ENCODE data around the gene MBNL1. TPM values are rescaled to one million over a fixed set of nuclear protein-coding genes. Genes with fewer than 3 reads are reported as not detected.
A peak's percentile ranks its signal among the peaks of the same experiment; 100 is the strongest.

The MBNL1 gene
- total RNA-seq, 6 experiments from 2014 or later: 49.9 to 89.6 (median 63.2) TPM

DNA sequence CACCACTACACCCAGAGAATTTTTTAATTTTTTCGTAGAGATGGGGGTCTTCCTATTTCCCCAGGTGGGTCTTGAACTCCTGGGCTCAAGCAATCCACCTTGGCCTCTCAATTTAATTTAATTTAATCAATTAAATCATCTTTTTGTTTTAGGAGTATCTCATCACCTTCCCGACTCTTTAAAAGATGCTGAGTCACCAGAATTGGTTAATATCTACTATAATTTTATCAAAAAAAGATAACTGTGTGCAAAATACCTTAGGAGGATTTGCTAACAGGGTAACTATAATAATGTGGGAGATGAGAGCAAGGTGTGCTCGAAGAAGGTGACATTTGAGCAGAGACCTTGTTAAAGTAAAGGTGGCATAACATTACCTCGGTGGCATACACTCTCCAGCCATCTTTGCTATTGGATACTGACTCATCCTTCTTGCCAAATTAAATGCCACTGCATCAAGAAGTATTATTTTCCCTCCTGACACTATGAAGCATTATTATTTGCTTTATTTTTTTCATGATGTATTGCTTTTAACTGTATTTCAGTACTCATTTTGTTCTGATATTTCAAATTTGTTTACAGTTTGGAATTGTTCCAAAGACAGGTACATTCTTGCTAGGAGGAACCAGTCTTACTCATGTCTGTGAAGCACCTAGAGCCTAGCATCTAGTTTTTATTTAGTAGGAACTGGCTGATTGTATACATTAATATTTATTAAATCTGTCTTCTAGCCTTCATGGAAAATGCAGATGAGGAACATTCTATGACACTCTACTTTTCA lies 200.7 kb downstream of the MBNL1 start:
- Histone ChIP-seq H3K9me3 (no peaks in the 10 kb centered on the region), H3K4me1 (no peaks in the 10 kb centered on the region), H3K36me3 (no peaks in the 10 kb centered on the region), H3K27me3 (no peaks in the 10 kb centered on the region), H3K27ac (no peak overlapping the region), H3K4me3 (no peak overlapping the region)
- 76% methylated on average over 4 of the region's 4 CpGs for WGBS (ENCODE audit: insufficient coverage, low coverage, low lambda C conversion rate, missing lambda C conversion rate)
- TF ChIP-seq POLR2A (IDR thresholded peaks at IDR 0.05): no peak
- no peak for ATAC-seq
- no peak for DNase-seq
- intact Hi-C loops (cut with DNase I): no loop called here

GRCh38 chr3:152470095-152470494 lies 201.4 kb downstream of the MBNL1 start:
- no peak for DNase-seq
- TF ChIP-seq CTCF (IDR thresholded peaks at IDR 0.05): no peak
- no peak for TF ChIP-seq POLR2A (IDR thresholded peaks at IDR 0.05)
- no peak for ATAC-seq
- Histone ChIP-seq H3K4me3 (no peak overlapping the region), H3K4me1 (no peaks in the 10 kb centered on the region), H3K27me3 (no peaks in the 10 kb centered on the region), H3K9me3 (no peaks in the 10 kb centered on the region), H3K27ac (no peak overlapping the region), H3K36me3 (no peaks in the 10 kb centered on the region)
- 90% methylated on average over 4 of the region's 4 CpGs for WGBS (ENCODE audit: insufficient coverage, low coverage, low lambda C conversion rate, missing lambda C conversion rate)
- intact Hi-C loops (cut with DNase I): no loop called here

GRCh38 chr3:152470893-152471292 lies 202.2 kb downstream of the MBNL1 start:
- TF ChIP-seq CTCF (IDR thresholded peaks at IDR 0.05): no peak
- TF ChIP-seq POLR2A (IDR thresholded peaks at IDR 0.05): no peak
- no peaks in the 10 kb centered on the region for H3K4me1 ChIP-seq
- H3K27me3 ChIP-seq: no peaks in the 10 kb centered on the region
- H3K4me3 ChIP-seq: no peak overlapping the region
- no peaks in the 10 kb centered on the region for H3K36me3 ChIP-seq
- H3K27ac ChIP-seq: no peak overlapping the region
- 60% methylated on average over 1 of the region's 1 CpG for WGBS (ENCODE audit: insufficient coverage, low coverage, low lambda C conversion rate, missing lambda C conversion rate)
- intact Hi-C loops (cut with DNase I): no loop called here
- DNase-seq (no peak), ATAC-seq (no peak)
- no peaks in the 10 kb centered on the region for H3K9me3 ChIP-seq

GRCh38 chr3:152471814-152472671 lies 203.3 kb downstream of the MBNL1 start:
- WGBS (ENCODE audit: insufficient coverage, low coverage, low lambda C conversion rate, missing lambda C conversion rate): 7% methylated on average over 15 of the region's 15 CpGs

More at GRCh38 chr3:152471814-152472671, 203.3 kb downstream of the MBNL1 start:
- ATAC-seq (peak; percentile 93 to 95 (median 94)), DNase-seq (peak in 2 of 3 donors; percentile 34 to 65)
- no peaks in the 10 kb centered on the region for H3K4me1 ChIP-seq
- H3K36me3 ChIP-seq: no peaks in the 10 kb centered on the region
- H3K9me3 ChIP-seq: no peaks in the 10 kb centered on the region
- no peak overlapping the region for H3K27ac ChIP-seq
- H3K27me3 ChIP-seq: no peaks in the 10 kb centered on the region
- H3K4me3 ChIP-seq: peak overlapping the region in 1 of 3 donors; percentile 17
- TF ChIP-seq CTCF (IDR thresholded peaks at IDR 0.05) (peak; percentile 70 to 77 (median 73)), POLR2A (IDR thresholded peaks at IDR 0.05) (no peak)
- intact Hi-C loops (cut with DNase I): no loop called here
